WERI-Rb-1 (cell line): Measurements from ENCODE around the gene ZC3H7B.

Source experiments
- DNase-seq: peaks from one replicate; pipeline ENCODE4 v3.0.0-alpha.2; 2020
- H3K27ac ChIP-seq: fragments of 250-450 bp; sonication (Bioruptor Pico); 2 replicates; pipeline ENCODE4 v1.5.1; 2020; ENCODE audit warnings: mild to moderate bottlenecking, moderate library complexity
- H3K27me3 ChIP-seq: fragments of 250-450 bp; sonication (Bioruptor Pico); 2 replicates; pipeline ENCODE4 v1.5.1; 2021; ENCODE audit warnings: mild to moderate bottlenecking, low read depth, moderate library complexity; ENCODE audit not compliant: insufficient read depth, severe bottlenecking
- H3K36me3 ChIP-seq: fragments of 250-450 bp; sonication (Bioruptor Pico); 2 replicates; pipeline ENCODE4 v1.5.1; 2020; ENCODE audit warnings: mild to moderate bottlenecking, moderate library complexity
- H3K4me3 ChIP-seq: 2 replicates; pipeline ENCODE4 v1.5.1; 2011; ENCODE audit warnings: low read depth, mild to moderate bottlenecking, control low read depth, low read length
- H3K9me3 ChIP-seq: fragments of 250-450 bp; sonication (Bioruptor Pico); 2 replicates; pipeline ENCODE4 v1.5.1; 2021; ENCODE audit warnings: mild to moderate bottlenecking, moderate library complexity; ENCODE audit not compliant: severe bottlenecking
- TF ChIP-seq, protein P1 (sequence below): IDR thresholded peaks from 2 replicates; pipeline ENCODE4 v1.5.1; 2011; ENCODE audit warnings: low read depth, mild to moderate bottlenecking, control low read depth, inconsistent platforms, low read length

ZC3H7B gene

DNA sequence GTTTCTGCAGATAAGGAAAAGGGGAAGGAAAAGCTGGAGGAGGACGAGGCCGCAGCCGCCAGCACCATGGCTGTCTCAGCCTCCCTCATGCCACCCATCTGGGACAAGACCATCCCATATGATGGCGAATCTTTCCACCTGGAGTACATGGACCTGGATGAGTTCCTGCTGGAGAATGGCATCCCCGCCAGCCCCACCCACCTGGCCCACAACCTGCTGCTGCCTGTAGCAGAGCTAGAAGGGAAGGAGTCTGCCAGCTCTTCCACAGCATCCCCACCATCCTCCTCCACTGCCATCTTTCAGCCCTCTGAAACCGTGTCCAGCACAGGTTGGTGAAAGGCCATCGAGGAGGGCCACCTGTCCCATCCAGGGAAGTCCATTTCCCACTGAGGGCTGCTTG, 86.0 kb downstream of the ZC3H7B start:
- no peak overlapping the region for H3K27ac ChIP-seq
- H3K9me3 ChIP-seq: no peaks in the 10 kb centered on the region
- H3K36me3 ChIP-seq: peaks cover 30% of the 10 kb centered on the region
- H3K27me3 ChIP-seq: no peaks in the 10 kb centered on the region
- H3K4me3 ChIP-seq: no peak overlapping the region
- no peak for DNase-seq
- TF ChIP-seq, protein P1, sequence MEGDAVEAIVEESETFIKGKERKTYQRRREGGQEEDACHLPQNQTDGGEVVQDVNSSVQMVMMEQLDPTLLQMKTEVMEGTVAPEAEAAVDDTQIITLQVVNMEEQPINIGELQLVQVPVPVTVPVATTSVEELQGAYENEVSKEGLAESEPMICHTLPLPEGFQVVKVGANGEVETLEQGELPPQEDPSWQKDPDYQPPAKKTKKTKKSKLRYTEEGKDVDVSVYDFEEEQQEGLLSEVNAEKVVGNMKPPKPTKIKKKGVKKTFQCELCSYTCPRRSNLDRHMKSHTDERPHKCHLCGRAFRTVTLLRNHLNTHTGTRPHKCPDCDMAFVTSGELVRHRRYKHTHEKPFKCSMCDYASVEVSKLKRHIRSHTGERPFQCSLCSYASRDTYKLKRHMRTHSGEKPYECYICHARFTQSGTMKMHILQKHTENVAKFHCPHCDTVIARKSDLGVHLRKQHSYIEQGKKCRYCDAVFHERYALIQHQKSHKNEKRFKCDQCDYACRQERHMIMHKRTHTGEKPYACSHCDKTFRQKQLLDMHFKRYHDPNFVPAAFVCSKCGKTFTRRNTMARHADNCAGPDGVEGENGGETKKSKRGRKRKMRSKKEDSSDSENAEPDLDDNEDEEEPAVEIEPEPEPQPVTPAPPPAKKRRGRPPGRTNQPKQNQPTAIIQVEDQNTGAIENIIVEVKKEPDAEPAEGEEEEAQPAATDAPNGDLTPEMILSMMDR: no peak

DNA sequence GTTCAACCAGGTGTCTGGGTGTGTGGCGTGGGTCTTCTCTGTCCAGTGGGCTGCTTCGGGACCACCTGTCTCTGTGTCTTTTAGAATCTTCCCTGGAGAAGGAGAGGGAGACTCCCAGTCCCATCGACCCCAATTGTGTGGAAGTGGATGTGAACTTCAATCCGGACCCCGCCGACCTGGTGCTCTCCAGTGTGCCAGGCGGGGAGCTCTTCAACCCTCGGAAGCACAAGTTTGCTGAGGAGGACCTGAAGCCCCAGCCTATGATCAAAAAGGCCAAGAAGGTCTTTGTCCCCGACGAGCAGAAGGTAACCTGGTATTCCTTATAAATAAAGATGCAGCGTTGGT, 92.7 kb downstream of the ZC3H7B start:
- Histone ChIP-seq H3K4me3 (no peak overlapping the region), H3K36me3 (peaks cover 42% of the 10 kb centered on the region), H3K27me3 (no peaks in the 10 kb centered on the region), H3K9me3 (no peaks in the 10 kb centered on the region), H3K27ac (no peak overlapping the region)
- TF ChIP-seq, protein P1: no peak
- DNase-seq: no peak

DNA sequence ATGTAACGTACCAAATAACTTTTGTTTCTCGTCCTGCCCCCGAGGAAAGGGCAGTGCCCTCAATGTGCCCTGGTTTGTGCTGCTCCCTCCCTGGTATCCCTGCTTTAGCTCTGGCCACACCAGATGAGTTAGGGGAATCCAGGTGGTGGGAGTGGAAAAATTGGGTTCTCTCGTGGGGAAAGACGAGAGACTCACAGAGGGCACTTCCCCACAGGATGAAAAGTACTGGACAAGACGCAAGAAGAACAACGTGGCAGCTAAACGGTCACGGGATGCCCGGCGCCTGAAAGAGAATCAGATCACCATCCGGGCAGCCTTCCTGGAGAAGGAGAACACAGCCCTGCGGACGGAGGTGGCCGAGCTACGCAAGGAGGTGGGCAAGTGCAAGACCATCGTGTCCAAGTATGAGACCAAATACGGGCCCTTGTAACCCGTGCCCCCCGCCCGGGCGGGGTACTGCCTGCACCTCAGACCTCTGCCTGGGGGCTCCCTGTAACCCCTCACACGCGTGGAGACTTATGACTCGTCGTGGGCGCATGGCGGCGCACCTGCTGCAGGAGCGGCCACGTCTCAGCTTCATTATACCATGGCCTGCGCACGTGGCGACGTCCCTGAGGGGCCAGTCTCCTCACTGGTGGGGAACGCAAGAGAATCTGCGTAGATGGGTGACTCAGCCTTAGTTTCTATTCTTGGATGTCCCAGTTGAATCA, 94.4 kb downstream of the ZC3H7B start:
- Histone ChIP-seq H3K27ac (no peak overlapping the region), H3K4me3 (no peak overlapping the region)

DNA sequence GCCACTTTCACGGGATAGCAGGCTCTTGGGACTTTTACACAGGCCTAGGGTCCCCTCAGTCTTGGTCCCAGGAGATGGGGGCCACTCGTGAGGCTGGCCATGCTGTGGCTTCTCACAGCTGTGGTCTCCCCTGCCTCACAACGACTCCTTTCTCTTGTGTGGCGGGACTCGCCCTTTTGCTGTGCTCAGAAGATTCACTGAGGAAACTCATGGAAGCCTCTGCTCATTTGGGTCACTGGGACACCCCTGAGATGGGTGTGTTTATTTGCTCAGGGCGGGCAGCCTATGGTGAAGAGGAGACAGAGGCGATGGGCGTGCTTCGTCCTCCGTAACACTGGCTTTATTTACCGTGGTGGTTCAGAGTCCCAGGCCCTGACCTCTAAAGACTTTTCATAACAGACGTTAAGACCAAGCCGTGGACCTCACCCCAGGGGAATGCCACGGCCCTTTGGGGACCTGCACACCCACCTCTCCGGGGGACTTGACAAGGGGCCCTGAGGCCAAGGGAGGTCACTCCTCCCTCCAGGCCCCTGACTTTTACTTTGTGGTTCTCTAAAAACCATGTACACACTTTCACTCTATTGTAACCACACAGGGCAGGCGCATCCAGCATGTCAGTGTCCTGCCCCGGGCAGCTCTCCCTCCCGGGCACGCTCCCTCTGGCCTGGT, 96.0 kb downstream of the ZC3H7B start:
- Histone ChIP-seq H3K36me3 (peaks cover 28% of the 10 kb centered on the region), H3K4me3 (no peak overlapping the region), H3K9me3 (no peaks in the 10 kb centered on the region), H3K27ac (no peak overlapping the region), H3K27me3 (no peaks in the 10 kb centered on the region)
- TF ChIP-seq, protein P1: no peak
- no peak for DNase-seq

More for the DNA sequence above, 94.4 kb downstream of the ZC3H7B start:
- H3K36me3 ChIP-seq: peaks cover 34% of the 10 kb centered on the region
- H3K9me3 ChIP-seq: no peaks in the 10 kb centered on the region
- no peaks in the 10 kb centered on the region for H3K27me3 ChIP-seq
- no peak for DNase-seq
- TF ChIP-seq, protein P1: no peak

DNA sequence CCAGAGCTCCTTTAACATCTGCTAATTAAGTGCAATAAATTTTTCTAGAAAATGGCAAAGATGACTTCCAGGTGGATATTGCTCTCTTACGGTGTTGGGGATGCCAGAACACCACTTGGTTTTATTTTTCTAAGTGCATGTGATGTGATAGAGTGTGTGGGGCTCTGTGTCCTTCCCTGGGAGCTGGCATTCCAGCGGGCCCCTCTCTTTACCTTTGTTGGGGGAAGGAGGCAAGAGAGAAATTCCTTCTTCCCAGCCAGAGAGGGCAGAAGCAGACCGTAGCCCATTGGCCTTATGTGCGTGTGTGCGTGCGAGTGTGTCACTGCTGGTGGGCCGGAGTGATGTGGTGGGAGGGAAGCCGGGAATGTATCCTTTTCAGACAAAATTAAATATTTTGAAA, 97.6 kb downstream of the ZC3H7B start:
- no peaks in the 10 kb centered on the region for H3K27me3 ChIP-seq
- peaks cover 28% of the 10 kb centered on the region for H3K36me3 ChIP-seq
- no peak overlapping the region for H3K4me3 ChIP-seq
- no peak overlapping the region for H3K27ac ChIP-seq
- no peak for DNase-seq
- TF ChIP-seq, protein P1: no peak
- no peaks in the 10 kb centered on the region for H3K9me3 ChIP-seq
